Stimulated activated CD8-positive, alpha-beta memory T cell treated with anti-CD3 and anti-CD28 coated beads, Interleukin-7, amount 100 ng/mL, for 24 hours (primary cell): ENCODE data around the gene CLDN19.
"Not testable (repeated sequence)": the region's sequence is repeated elsewhere in the genome, so short reads cannot be mapped to it uniquely, and the experiment has no call there.

Experiments used
- DNase-seq: peaks from one replicate; pipeline ENCODE4 v3.0.0-alpha.2; 2020; ENCODE audit warnings: low read depth

CLDN19 gene

GRCh38 chr1:42759114-42759513, 19.1 kb upstream of the CLDN19 start:
- no peak for DNase-seq

DNA sequence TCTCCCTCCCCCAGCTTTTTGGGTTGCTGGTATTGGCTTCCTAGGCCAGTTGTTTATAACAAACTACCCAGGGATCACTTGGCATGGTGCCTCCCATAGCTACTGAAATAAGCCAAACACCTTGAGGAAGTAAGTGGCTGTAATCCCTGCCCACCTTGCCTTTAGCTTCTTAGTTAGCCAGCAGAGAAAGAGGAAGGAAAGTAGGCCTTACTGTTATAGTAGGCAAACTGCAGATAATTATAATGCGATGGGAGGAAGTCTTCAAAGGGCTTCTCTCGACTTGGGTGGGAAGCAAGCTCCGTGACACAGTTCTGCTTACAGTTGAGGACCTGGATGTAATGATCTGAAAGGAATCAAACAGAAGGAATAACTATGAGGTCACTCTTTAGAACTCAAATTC, 18.6 kb upstream of the CLDN19 start:
- DNase-seq = no peak

DNA sequence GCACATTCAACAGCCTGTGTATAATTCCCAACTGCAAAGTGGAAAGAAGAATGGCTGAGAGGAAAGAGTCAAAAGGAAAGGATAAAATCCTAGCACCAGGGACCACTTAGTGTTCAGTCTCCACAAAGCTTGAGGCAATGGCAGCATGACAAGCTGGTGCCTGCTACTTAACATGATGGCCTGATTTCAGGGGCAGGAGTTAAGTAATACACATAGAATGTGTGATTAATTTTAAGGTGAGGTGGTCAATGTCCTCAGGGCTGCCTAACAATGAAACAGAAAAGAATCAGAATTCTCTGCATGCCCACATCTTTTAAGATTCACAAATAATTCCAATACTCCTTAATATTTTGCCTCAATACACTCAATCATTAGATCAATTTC, 17.8 kb upstream of the CLDN19 start:
- no peak for DNase-seq

- DNase-seq = no peak
These were observed 17.2 kb upstream of the CLDN19 start for GRCh38 chr1:42756956-42757891.

DNA sequence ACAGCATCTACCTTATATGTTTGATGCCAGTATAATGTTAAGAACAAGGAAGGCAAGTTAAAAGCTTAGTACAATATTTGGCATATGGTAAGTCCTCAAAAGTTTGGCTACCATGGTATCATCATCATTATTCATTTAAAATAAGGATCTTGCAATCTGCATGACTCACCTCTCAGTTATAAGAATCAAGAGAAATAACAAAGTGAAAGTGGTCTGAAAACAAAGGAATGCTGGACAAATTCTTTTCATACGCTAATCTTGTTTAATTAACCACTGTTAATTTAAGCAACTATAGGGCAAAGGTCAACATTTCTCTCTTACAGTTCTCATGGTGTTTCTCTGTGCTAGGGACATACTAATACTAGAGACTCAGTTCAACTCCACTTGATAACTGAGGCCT, 13.0 kb upstream of the CLDN19 start:
- DNase-seq = no peak

- DNase-seq = no peak
These were observed 12.2 kb upstream of the CLDN19 start for GRCh38 chr1:42752284-42752683.

- DNase-seq = not testable (repeated sequence)
These were observed 11.6 kb upstream of the CLDN19 start for GRCh38 chr1:42751511-42752070.

DNA sequence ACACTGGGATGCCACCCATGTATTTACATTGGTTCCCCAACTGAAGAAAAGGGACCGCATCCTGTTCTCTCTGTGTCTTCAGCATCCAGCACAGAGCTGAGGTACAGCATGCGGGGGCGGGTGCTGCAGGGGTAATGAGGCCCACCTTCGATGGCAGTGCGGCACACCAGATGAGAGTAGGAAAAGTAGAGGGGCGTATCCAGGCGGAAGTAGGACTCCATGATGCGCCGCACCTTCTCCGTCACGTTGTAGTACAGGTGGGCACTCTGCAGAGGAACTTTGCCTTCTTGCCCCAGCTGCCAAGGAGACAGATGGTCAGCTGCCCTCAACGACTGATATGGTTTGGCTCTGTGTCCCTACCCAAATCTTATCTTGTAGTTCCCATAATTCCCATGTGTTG, 10.0 kb upstream of the CLDN19 start:
- no peak for DNase-seq

GRCh38 chr1:42748461-42749410, 8.7 kb upstream of the CLDN19 start:
- DNase-seq = no peak

- DNase-seq = no peak
These were observed 8.0 kb upstream of the CLDN19 start for GRCh38 chr1:42748021-42748420.

GRCh38 chr1:42747125-42747524, 7.1 kb upstream of the CLDN19 start:
- peak; percentile 26 for DNase-seq

DNA sequence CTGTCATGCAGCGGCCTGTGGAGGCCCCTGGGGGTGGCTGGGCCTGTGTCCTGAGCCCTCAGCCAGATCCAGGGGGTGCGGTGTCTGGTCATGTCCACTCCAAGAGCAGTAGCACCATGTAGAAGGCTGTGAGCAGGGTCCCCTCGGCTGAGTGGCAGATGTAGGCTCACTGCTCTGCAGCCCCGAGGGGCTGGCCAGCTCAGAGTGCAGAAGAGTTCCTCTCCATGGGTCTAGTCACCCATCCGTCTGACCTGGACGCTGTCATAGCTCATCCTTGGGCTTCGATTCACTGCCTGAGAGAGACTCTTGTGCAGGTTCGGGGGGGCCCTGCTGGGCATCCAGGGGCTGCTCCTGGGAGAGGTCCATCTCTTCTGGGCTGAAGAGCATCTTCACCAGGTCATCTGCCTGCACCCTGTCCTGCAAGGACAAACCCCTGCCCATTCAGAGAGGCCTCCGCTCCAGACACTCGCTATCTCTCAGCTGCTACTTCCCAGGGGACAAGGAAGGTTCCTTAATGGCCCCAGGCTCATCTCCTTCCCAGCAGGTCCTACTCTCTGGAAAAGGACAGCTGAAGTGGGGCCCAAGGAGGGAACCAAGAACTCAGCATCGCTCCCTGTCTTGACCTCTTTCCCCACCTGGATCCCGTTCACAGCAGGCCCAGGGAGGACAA, 6.5 kb upstream of the CLDN19 start:
- DNase-seq = no peak

DNA sequence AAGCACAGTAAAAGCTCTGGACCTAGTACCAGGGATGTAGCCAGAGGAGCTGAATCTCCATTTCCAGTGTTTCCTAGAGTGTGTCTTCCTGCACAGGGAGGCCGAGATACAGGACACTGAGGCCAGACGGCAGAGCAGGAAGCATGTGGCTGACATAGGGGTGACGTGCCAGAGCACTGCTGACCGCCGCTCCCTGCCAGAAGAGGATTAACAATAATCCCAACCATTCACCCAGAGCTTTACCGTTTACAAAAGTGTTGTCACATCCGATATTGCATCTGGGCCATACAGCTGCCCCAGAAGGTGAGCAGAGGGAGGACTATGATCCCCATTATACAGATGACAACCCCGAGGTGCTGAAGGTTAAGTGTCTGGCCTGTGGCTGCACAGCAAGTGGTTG, 5.8 kb upstream of the CLDN19 start:
- DNase-seq = no peak

DNA sequence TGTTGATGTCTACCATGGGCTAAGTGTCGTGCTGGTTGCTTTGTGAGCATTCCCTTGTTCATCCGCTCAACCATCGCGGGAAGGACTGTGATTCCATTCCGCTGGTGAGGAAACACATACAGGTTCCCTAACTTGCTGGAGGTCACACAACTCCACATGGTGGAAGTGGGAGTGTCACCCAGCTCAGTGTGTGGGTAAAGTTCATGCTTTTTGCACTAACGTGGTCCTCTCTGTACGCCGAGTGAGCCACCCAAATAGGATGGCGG, 4.0 kb upstream of the CLDN19 start:
- DNase-seq = no peak

GRCh38 chr1:42743317-42744147, 3.5 kb upstream of the CLDN19 start:
- DNase-seq = no peak

DNA sequence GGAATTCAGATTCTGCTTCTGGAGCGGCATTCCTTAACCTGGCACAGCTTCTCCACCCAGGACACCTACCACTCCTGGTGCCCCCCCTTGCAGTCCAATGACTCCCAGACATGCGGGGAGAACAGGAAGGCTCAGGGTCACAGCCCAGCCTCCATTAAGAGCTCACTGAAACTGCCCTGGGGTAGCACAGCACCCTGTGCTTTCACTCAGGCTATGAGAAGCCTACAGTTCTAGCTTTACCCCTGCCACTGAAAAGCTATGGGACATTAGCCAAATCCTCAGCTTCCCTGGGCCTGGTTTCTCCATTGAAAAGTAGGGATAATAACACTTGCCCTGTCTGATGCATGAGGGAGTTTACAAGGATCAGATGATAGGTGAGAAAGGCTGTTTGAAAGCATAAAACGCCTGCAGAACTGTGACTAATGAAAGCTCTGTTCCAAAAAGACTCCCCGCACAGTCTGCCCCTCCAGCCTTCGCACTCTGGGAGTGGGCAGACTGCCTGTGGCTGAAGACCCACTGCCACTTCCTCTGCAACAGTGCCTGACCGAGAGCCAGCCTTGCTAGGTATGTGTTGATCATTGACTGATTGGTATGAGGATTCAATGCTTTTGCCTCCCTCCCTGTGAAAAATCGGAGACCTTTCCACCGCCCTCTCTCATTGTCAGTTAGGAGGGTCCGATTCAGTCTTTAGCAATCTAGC, 2.7 kb upstream of the CLDN19 start:
- DNase-seq = no peak

DNA sequence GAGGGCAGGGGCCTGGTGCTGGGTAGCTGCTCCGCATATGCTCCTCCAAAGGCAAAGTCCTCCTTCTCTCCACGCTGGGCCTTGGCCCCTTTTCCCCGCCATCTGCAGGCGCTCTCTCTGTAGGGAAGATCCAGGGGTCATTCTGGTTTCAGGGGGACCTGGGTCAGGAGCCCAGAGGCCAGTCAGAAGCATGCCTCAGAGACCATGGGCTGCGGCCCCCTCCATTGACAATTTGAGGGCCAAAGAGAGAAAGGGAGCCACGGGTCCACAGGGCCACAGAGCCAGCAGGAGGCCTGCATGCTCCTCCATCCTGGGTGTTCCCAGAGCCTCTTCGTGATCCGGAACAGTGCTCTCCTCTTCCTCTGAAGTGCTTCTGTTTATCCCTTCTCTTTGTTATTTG, 2.1 kb upstream of the CLDN19 start:
- no peak for DNase-seq

- no peak for DNase-seq
These were observed 1.7 kb upstream of the CLDN19 start for GRCh38 chr1:42741706-42742105.

GRCh38 chr1:42740851-42741580, 980 bp upstream of the CLDN19 start:
- DNase-seq = no peak

DNA sequence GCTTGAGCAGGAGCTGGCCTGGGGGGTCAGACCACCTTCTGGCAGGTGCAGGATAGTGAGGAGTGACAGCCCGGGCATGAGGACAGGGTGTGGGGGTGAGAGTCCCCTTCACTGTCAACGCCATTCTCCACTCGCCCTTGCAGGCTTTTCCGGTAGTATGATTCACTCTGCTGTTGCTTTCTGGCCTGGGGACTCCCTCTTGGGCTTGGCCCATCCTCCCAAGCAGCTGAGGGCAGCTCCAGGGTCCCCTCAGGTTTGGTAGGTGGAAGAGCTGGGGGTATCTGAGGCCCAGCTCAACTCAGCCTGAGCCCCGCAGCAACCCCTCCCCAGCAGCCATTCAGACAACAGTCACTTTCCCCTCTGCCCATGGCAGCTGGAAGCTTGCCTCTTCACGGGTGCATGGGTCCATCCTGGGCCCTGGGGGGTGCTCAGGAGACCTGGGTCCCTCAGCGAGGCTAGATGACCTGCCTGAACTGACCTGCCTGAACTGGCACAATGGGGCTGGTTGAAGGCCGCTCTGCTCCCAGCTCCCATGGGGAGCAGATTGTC, 1.3 kb downstream of the CLDN19 start:
- no peak for DNase-seq
